BLaER1 treated with 17β-estradiol and CSF1 and Interleukin-3, amounts not matched to agents 10 nM and 100 nM (cell line): ENCODE data around the gene SMOC2.

ENCODE experiments used
- H3K27ac ChIP-seq, 11 experiments: shearing (Covaris generic); formaldehyde crosslinking; 2 replicates each; pipeline ENCODE4 v1.8.1; 2022
- H3K27me3 ChIP-seq, 11 experiments: shearing (Covaris generic); formaldehyde crosslinking; 2 replicates each; pipeline ENCODE4 v1.8.1; 2022
- H3K36me3 ChIP-seq, 11 experiments: shearing (Covaris generic); formaldehyde crosslinking; 2 replicates each; pipeline ENCODE4 v1.8.1; 2022
- H3K4me1 ChIP-seq, 10 experiments: shearing (Covaris generic); formaldehyde crosslinking; 2 replicates each; pipeline ENCODE4 v1.8.1; 2022
- H3K4me2 ChIP-seq, 11 experiments: shearing (Covaris generic); formaldehyde crosslinking; 2 replicates each; pipeline ENCODE4 v1.8.1; 2022
- H3K4me3 ChIP-seq, 10 experiments: shearing (Covaris generic); formaldehyde crosslinking; 2 replicates each; pipeline ENCODE4 v1.8.1; 2022
- H3K9ac ChIP-seq, 11 experiments: shearing (Covaris generic); formaldehyde crosslinking; 2 replicates each; pipeline ENCODE4 v1.8.1; 2022
- H3K9me3 ChIP-seq, 11 experiments: shearing (Covaris generic); formaldehyde crosslinking; replicated peaks in 1 of 11; 2 replicates each; pipeline ENCODE4 v1.8.1; 2022
- H4K20me1 ChIP-seq, 11 experiments: shearing (Covaris generic); formaldehyde crosslinking; 2 replicates each; pipeline ENCODE4 v1.8.1; 2022
- Cebpa-rat ChIP-seq, 11 experiments: shearing (Covaris generic); IDR thresholded peaks; 2 replicates each; pipeline ENCODE4 v1.8.1; 2022

The SMOC2 gene

GRCh38 chr6:168641446-168641845 is 200.5 kb downstream of the SMOC2 start:
- Histone ChIP-seq H3K36me3 (no peaks in the 10 kb centered on the region), H3K4me3 (no peak overlapping the region), H3K9me3 (no peaks in the 10 kb centered on the region), H3K27me3 (no peaks in the 10 kb centered on the region), H3K4me2 (no peak overlapping the region), H4K20me1 (no peaks in the 10 kb centered on the region), H3K4me1 (no peaks in the 10 kb centered on the region), H3K9ac (no peak overlapping the region), H3K27ac (no peak overlapping the region)
- no peak for TF ChIP-seq Cebpa-rat (IDR thresholded peaks at IDR 0.05)

GRCh38 chr6:168643401-168643800 is 202.4 kb downstream of the SMOC2 start:
- Histone ChIP-seq H3K4me1 (peaks cover 0 to 16% (median 15%) of the 10 kb centered on the region in 10 experiments; a peak in 15 of 20 replicates), H3K4me3 (no peak overlapping the region), H4K20me1 (no peaks in the 10 kb centered on the region), H3K27me3 (no peaks in the 10 kb centered on the region), H3K9ac (no peak overlapping the region), H3K9me3 (no peaks in the 10 kb centered on the region), H3K27ac (no peak overlapping the region), H3K36me3 (no peaks in the 10 kb centered on the region), H3K4me2 (no peak overlapping the region)
- TF ChIP-seq Cebpa-rat (IDR thresholded peaks at IDR 0.05) = no peak

GRCh38 chr6:168645326-168645725 is 204.3 kb downstream of the SMOC2 start:
- Histone ChIP-seq H3K4me3 (no peak overlapping the region), H3K9ac (no peak overlapping the region), H3K36me3 (no peaks in the 10 kb centered on the region), H3K4me2 (no peak overlapping the region), H3K27ac (no peak overlapping the region), H3K9me3 (no peaks in the 10 kb centered on the region), H3K27me3 (no peaks in the 10 kb centered on the region), H4K20me1 (no peaks in the 10 kb centered on the region), H3K4me1 (peaks cover 0 to 25% (median 19%) of the 10 kb centered on the region in 10 experiments; a peak in 15 of 20 replicates)
- no peak for TF ChIP-seq Cebpa-rat (IDR thresholded peaks at IDR 0.05)

- H4K20me1 ChIP-seq = no peaks in the 10 kb centered on the region
- no peaks in the 10 kb centered on the region for H3K9me3 ChIP-seq
- peaks cover 0 to 25% (median 19%) of the 10 kb centered on the region in 10 experiments; a peak in 15 of 20 replicates for H3K4me1 ChIP-seq
- H3K27me3 ChIP-seq = no peaks in the 10 kb centered on the region
- H3K36me3 ChIP-seq = no peaks in the 10 kb centered on the region
- H3K27ac ChIP-seq = peak overlapping the region in 1 of 11 experiments; percentile 11; a peak in 1 of 22 replicates
- H3K4me2 ChIP-seq = peak overlapping the region in 9 of 11 experiments; percentile 33 to 62 (median 60); a peak in 17 of 22 replicates
- peak in 1 of 11 experiments; percentile 11; a peak in 1 of 22 replicates for TF ChIP-seq Cebpa-rat (IDR thresholded peaks at IDR 0.05)
- H3K9ac ChIP-seq = no peak overlapping the region
- no peak overlapping the region for H3K4me3 ChIP-seq
Observed at GRCh38 chr6:168647271-168647670, 206.3 kb downstream of the SMOC2 start.

GRCh38 chr6:168648240-168649125 is 207.5 kb downstream of the SMOC2 start:
- H3K9me3 ChIP-seq = no peaks in the 10 kb centered on the region
- H3K4me1 ChIP-seq = peaks cover 0 to 25% (median 19%) of the 10 kb centered on the region in 10 experiments; a peak in 15 of 20 replicates
- no peaks in the 10 kb centered on the region for H3K36me3 ChIP-seq
- H3K27me3 ChIP-seq = no peaks in the 10 kb centered on the region
- H3K4me3 ChIP-seq = no peak overlapping the region
- no peaks in the 10 kb centered on the region for H4K20me1 ChIP-seq
- no peak overlapping the region for H3K9ac ChIP-seq
- no peak for TF ChIP-seq Cebpa-rat (IDR thresholded peaks at IDR 0.05)
- H3K27ac ChIP-seq = no peak overlapping the region; a peak in 1 of 22 replicates
- H3K4me2 ChIP-seq = peak overlapping the region in 7 of 11 experiments; percentile 26 to 62 (median 60); a peak in 14 of 22 replicates

GRCh38 chr6:168649209-168649608 is 208.2 kb downstream of the SMOC2 start:
- no peak for TF ChIP-seq Cebpa-rat (IDR thresholded peaks at IDR 0.05)
- no peaks in the 10 kb centered on the region for H3K27me3 ChIP-seq
- no peak overlapping the region for H3K27ac ChIP-seq
- H3K4me1 ChIP-seq = peaks cover 0 to 25% (median 19%) of the 10 kb centered on the region in 10 experiments; a peak in 15 of 20 replicates
- no peaks in the 10 kb centered on the region for H3K9me3 ChIP-seq
- no peak overlapping the region for H3K4me3 ChIP-seq
- H3K4me2 ChIP-seq = peak overlapping the region in 4 of 11 experiments; percentile 18 to 62 (median 39); a peak in 5 of 22 replicates
- H4K20me1 ChIP-seq = no peaks in the 10 kb centered on the region
- no peak overlapping the region for H3K9ac ChIP-seq
- no peaks in the 10 kb centered on the region for H3K36me3 ChIP-seq

GRCh38 chr6:168650671-168651111 is 209.7 kb downstream of the SMOC2 start:
- H4K20me1 ChIP-seq = no peaks in the 10 kb centered on the region
- no peak overlapping the region for H3K4me3 ChIP-seq
- H3K4me1 ChIP-seq = peaks cover 0 to 28% (median 19%) of the 10 kb centered on the region in 10 experiments; a peak in 15 of 20 replicates
- no peak overlapping the region for H3K27ac ChIP-seq
- no peaks in the 10 kb centered on the region for H3K36me3 ChIP-seq
- H3K9me3 ChIP-seq = peaks cover 0 to 3% (median 0%) of the 10 kb centered on the region in 11 experiments; a peak in 1 of 22 replicates
- no peak for TF ChIP-seq Cebpa-rat (IDR thresholded peaks at IDR 0.05)
- H3K9ac ChIP-seq = no peak overlapping the region
- H3K4me2 ChIP-seq = no peak overlapping the region
- no peaks in the 10 kb centered on the region for H3K27me3 ChIP-seq

- Histone ChIP-seq H3K4me3 (no peak overlapping the region), H3K27me3 (no peaks in the 10 kb centered on the region), H3K4me1 (peaks cover 0 to 3% (median 0%) of the 10 kb centered on the region in 10 experiments; a peak in 1 of 20 replicates), H3K9me3 (peaks cover 7 to 15% (median 11%) of the 10 kb centered on the region in 11 experiments; a peak in 20 of 22 replicates), H4K20me1 (no peaks in the 10 kb centered on the region), H3K27ac (no peak overlapping the region), H3K9ac (no peak overlapping the region), H3K36me3 (no peaks in the 10 kb centered on the region), H3K4me2 (no peak overlapping the region)
- TF ChIP-seq Cebpa-rat (IDR thresholded peaks at IDR 0.05) = no peak
Observed at GRCh38 chr6:168655462-168656152, 214.6 kb downstream of the SMOC2 start.

GRCh38 chr6:168658059-168658458 is 217.1 kb downstream of the SMOC2 start:
- no peak overlapping the region for H3K4me2 ChIP-seq
- H3K27me3 ChIP-seq = no peaks in the 10 kb centered on the region

More at GRCh38 chr6:168658059-168658458, 217.1 kb downstream of the SMOC2 start:
- TF ChIP-seq Cebpa-rat (IDR thresholded peaks at IDR 0.05) = no peak
- Histone ChIP-seq H3K4me3 (no peak overlapping the region), H4K20me1 (no peaks in the 10 kb centered on the region), H3K9me3 (peaks cover 7 to 15% (median 11%) of the 10 kb centered on the region in 11 experiments; a peak in 20 of 22 replicates), H3K4me1 (peaks cover 0 to 8% (median 3%) of the 10 kb centered on the region in 10 experiments; a peak in 13 of 20 replicates), H3K36me3 (no peaks in the 10 kb centered on the region), H3K27ac (no peak overlapping the region), H3K9ac (no peak overlapping the region)
